ENCODE results near the gene MINK1. TPM values are rescaled to one million over a fixed set of nuclear protein-coding genes. Genes with fewer than 3 reads are reported as not detected.

The MINK1 gene
- total and polyA plus RNA-seq, 9 donors, result 37.6 to 177 (median 95.8) TPM

GRCh38 chr17:4843321-4844000 lies 10.3 kb downstream of the MINK1 start:
- Histone ChIP-seq H3K4me3 (no peak overlapping the region), H3K9me3 (no peaks in the 10 kb centered on the region), H3K27ac (no peak overlapping the region), H3K4me1 (ENCODE audit: insufficient read depth) (peaks cover 32% of the 10 kb centered on the region), H3K27me3 (no peaks in the 10 kb centered on the region), H3K36me3 (no peaks in the 10 kb centered on the region)
- no peak for DNase-seq
- 80 to 93% (median 82%) methylated on average over 9 of the region's 9 CpGs for WGBS, 3 donors
- no peak for TF ChIP-seq EP300 (IDR thresholded peaks at IDR 0.05)
- TF ChIP-seq, protein P1, sequence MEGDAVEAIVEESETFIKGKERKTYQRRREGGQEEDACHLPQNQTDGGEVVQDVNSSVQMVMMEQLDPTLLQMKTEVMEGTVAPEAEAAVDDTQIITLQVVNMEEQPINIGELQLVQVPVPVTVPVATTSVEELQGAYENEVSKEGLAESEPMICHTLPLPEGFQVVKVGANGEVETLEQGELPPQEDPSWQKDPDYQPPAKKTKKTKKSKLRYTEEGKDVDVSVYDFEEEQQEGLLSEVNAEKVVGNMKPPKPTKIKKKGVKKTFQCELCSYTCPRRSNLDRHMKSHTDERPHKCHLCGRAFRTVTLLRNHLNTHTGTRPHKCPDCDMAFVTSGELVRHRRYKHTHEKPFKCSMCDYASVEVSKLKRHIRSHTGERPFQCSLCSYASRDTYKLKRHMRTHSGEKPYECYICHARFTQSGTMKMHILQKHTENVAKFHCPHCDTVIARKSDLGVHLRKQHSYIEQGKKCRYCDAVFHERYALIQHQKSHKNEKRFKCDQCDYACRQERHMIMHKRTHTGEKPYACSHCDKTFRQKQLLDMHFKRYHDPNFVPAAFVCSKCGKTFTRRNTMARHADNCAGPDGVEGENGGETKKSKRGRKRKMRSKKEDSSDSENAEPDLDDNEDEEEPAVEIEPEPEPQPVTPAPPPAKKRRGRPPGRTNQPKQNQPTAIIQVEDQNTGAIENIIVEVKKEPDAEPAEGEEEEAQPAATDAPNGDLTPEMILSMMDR (IDR thresholded peaks at IDR 0.05), result no peak
- TF ChIP-seq POLR2A (IDR thresholded peaks at IDR 0.05), result no peak
- intact Hi-C loops (cut with DNase I), result loop anchor here in 1 of 4 donors (5.0 kb wide), 1 partner anchor 44 kb away; no protein-coding TSS in a partner anchor

DNA sequence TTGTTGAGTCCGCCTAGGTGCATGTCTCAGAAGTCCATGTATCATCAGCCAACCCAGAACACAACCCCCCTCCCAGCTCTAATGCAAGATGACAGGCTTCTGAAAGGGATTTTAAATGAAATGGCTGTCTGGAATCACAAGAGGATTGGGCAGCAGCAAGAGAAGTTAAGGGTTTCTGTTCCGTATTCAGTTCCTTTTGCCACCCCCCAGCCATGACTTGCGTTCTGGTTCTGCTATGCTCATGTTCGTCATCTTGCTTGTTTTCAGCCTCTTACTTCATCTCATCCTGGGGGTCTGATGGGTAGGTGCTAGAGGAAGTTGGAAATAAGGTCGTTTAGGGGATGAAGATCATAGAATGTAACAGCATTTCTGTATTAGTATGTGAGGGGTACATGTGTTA lies 12.0 kb downstream of the MINK1 start:
- H3K36me3 ChIP-seq, result no peaks in the 10 kb centered on the region
- DNase-seq, result no peak
- H3K9me3 ChIP-seq, result no peaks in the 10 kb centered on the region
- no peaks in the 10 kb centered on the region for H3K27me3 ChIP-seq
- no peak for TF ChIP-seq EP300 (IDR thresholded peaks at IDR 0.05)
- no peak for TF ChIP-seq POLR2A (IDR thresholded peaks at IDR 0.05)
- TF ChIP-seq, protein P1 (IDR thresholded peaks at IDR 0.05), result no peak
- no peak overlapping the region for H3K4me3 ChIP-seq
- no peak overlapping the region for H3K27ac ChIP-seq
- intact Hi-C loops (cut with DNase I), result no loop called here
- H3K4me1 ChIP-seq (ENCODE audit: insufficient read depth), result peaks cover 25% of the 10 kb centered on the region
- WGBS, 3 donors, result 89% methylated on average over 5 of the region's 5 CpGs

- peaks cover 21% of the 10 kb centered on the region for H3K4me1 ChIP-seq (ENCODE audit: insufficient read depth)
- no peak overlapping the region for H3K27ac ChIP-seq
These were observed 13.7 kb downstream of the MINK1 start for GRCh38 chr17:4846635-4847390.

DNA sequence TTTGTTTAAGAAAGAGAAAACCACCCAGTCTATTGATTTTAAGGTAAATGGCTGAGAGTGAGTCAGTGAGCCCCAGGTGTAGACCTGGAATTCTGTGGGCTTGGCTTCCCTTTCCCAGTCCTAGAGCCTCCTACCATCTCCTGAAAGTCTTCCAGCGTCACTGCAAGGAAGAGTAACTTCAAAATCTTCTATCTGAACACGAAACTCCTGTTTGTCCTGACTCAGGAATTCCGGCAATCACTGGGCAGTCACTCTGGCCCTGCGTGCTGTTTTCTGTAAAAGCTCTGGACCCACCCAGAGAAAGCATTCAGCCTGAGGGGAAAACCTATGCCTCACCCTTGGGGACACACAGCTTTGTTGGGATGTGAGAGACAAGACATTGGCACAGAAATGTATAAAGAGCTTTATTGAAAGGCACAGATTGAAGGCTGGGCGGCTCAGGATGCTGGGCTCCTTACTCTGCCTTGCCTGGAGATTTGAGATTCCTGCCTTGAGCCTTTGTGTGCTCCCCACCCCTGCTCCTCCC lies 15.9 kb downstream of the MINK1 start:
- 59 to 76% (median 69%) methylated on average over 5 of the region's 5 CpGs for WGBS, 3 donors
- Histone ChIP-seq H3K27me3 (no peaks in the 10 kb centered on the region), H3K27ac (no peak overlapping the region), H3K4me1 (ENCODE audit: insufficient read depth) (peaks cover 18% of the 10 kb centered on the region), H3K9me3 (no peaks in the 10 kb centered on the region), H3K4me3 (no peak overlapping the region), H3K36me3 (no peaks in the 10 kb centered on the region)
- TF ChIP-seq, protein P1 (IDR thresholded peaks at IDR 0.05), result no peak
- TF ChIP-seq POLR2A (IDR thresholded peaks at IDR 0.05) (no peak), EP300 (IDR thresholded peaks at IDR 0.05) (no peak)
- intact Hi-C loops (cut with DNase I), result no loop called here
- no peak for DNase-seq

More at GRCh38 chr17:4846635-4847390, 13.7 kb downstream of the MINK1 start:
- Histone ChIP-seq H3K9me3 (no peaks in the 10 kb centered on the region), H3K27me3 (no peaks in the 10 kb centered on the region), H3K4me3 (no peak overlapping the region), H3K36me3 (no peaks in the 10 kb centered on the region)
- DNase-seq, result no peak
- intact Hi-C loops (cut with DNase I), result no loop called here
- 76 to 90% (median 85%) methylated on average over 13 of the region's 13 CpGs for WGBS, 3 donors
- TF ChIP-seq EP300 (IDR thresholded peaks at IDR 0.05), result no peak
- no peak for TF ChIP-seq POLR2A (IDR thresholded peaks at IDR 0.05)
- TF ChIP-seq, protein P1 (IDR thresholded peaks at IDR 0.05), result no peak

Data from ovary (tissue), 9 donors.